Uterus (tissue), 4 donors: Measurements from ENCODE around the gene LRRC1. TPM values are rescaled to one million over a fixed set of nuclear protein-coding genes. Genes with fewer than 3 reads are reported as not detected.

Experiments used
- DNase-seq, 2 donors: peaks; one replicate each; pipeline ENCODE4 v3.0.0-alpha.2; 2019 to 2020
- H3K27ac ChIP-seq, 2 donors: fragments of 200-600 bp; sonication (generic); 1 replicate in 1 of 2; 2 replicates in 1 of 2; pipeline ENCODE4 v1.5.1; 2016 to 2018
- H3K27me3 ChIP-seq, 2 donors: fragments of 200-600 bp; sonication (generic); one replicate each; pipeline ENCODE4 v1.5.1; 2018 to 2019; ENCODE audit warnings: control low read depth in 1 of 2
- H3K36me3 ChIP-seq, 2 donors: fragments of 200-600 bp; sonication (generic); one replicate each; pipeline ENCODE4 v1.5.1; 2019; ENCODE audit warnings: control low read depth in 1 of 2
- H3K4me1 ChIP-seq, 2 donors: fragments of 200-600 bp; sonication (generic); one replicate each; pipeline ENCODE4 v1.5.1; 2018 to 2019; ENCODE audit warnings: control low read depth in 1 of 2
- H3K4me3 ChIP-seq, 2 donors: fragments of 200-600 bp; sonication (generic); 1 replicate in 1 of 2; 2 replicates in 1 of 2; pipeline ENCODE4 v1.5.1; 2018 to 2019; ENCODE audit warnings: mild to moderate bottlenecking in 1 of 2
- H3K9me3 ChIP-seq, 2 donors: fragments of 200-600 bp; sonication (generic); one replicate each; pipeline ENCODE4 v1.5.1; 2019; ENCODE audit warnings: control low read depth in 1 of 2
- POLR2A ChIP-seq, 2 donors: fragments of 450-650 bp; IDR thresholded peaks; one replicate each; pipeline ENCODE4 v1.6.1; 2016; ENCODE audit warnings: antibody characterized with exemption in 2 of 2, mild to moderate bottlenecking in 1 of 2, moderate library complexity in 1 of 2
- intact Hi-C: fragments of 100-400 bp; cut with DNase I; formaldehyde crosslinking; loops from one replicate; pipeline ENCODE4 v1.15.1; 2023; ENCODE audit warnings: low total_unique reads
- total RNA-seq, 4 donors: library from RNA; depleted of rRNA in 3 of 4; stranded (reverse); fragments of >200 nt in 3 of 4; gene quantifications; one replicate each; pipeline versions ENCODE4 v1.1.0 to v1.2.4, GENCODE V29; 2014 to 2023
- TF ChIP-seq, protein P1 (sequence below), 4 experiments: fragments of 200-600 bp in 2 of 4; fragments of 450-650 bp in 2 of 4; sonication (generic) in 2 of 4; IDR thresholded peaks; one replicate each; pipeline ENCODE4 v1.5.1; 2016 to 2019; ENCODE audit warnings: antibody characterized with exemption in 4 of 4, mild to moderate bottlenecking in 2 of 4, moderate library complexity in 1 of 4
- donor health status: DM: yes; HTN: yes; CAD: no.

Gene LRRC1
- total RNA-seq, 4 donors from 2014 or later = 4.4 to 39.7 (median 17.7) TPM

DNA sequence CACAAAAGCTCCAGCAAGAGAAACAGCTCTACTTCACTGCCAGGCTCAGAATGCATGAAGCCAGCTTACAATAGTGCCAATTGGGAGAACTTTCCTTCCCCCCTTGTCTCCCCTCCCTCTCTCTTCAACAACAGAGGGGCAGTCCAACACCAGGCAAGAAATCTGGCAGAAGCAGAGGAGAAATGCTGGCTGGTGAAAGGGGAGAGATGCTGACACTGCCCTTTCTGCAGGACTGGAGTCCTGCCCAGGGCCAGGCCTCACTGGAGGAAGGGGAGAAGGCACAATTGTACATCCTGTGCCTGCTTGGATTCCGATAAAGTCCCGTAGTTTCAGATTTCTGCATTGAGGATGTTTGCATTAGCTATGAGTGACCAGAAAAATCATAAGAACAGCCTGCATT, 148.6 kb downstream of the LRRC1 start:
- no peaks in the 10 kb centered on the region for H3K4me1 ChIP-seq
- intact Hi-C loops = no loop called here
- no peaks in the 10 kb centered on the region for H3K9me3 ChIP-seq
- no peak overlapping the region for H3K4me3 ChIP-seq
- TF ChIP-seq, protein P1, sequence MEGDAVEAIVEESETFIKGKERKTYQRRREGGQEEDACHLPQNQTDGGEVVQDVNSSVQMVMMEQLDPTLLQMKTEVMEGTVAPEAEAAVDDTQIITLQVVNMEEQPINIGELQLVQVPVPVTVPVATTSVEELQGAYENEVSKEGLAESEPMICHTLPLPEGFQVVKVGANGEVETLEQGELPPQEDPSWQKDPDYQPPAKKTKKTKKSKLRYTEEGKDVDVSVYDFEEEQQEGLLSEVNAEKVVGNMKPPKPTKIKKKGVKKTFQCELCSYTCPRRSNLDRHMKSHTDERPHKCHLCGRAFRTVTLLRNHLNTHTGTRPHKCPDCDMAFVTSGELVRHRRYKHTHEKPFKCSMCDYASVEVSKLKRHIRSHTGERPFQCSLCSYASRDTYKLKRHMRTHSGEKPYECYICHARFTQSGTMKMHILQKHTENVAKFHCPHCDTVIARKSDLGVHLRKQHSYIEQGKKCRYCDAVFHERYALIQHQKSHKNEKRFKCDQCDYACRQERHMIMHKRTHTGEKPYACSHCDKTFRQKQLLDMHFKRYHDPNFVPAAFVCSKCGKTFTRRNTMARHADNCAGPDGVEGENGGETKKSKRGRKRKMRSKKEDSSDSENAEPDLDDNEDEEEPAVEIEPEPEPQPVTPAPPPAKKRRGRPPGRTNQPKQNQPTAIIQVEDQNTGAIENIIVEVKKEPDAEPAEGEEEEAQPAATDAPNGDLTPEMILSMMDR (IDR thresholded peaks at IDR 0.05) = no peak
- no peak for TF ChIP-seq POLR2A (IDR thresholded peaks at IDR 0.05)
- H3K27me3 ChIP-seq = no peaks in the 10 kb centered on the region
- DNase-seq = no peak
- no peak overlapping the region for H3K27ac ChIP-seq
- H3K36me3 ChIP-seq = no peaks in the 10 kb centered on the region

DNA sequence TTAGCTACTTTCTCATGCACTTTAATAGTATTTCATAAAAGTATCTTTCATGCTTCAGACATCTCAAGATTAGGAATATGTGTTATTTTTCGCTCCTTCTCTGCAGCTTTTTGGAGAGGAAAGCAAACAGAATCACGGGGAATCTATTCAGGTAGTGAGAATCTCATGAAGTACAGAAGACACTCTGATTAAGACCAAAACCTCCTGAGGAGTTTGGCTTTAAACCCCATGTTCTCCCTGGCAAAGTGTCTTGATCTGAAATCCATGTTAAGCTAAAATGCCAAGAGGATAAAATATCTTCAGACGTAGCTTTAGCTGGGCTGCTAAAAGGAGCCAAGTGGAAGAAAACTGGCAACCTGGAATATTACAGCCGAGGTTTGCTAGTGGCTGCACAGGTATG, 149.3 kb downstream of the LRRC1 start:
- DNase-seq = no peak
- no peaks in the 10 kb centered on the region for H3K27me3 ChIP-seq
- H3K4me3 ChIP-seq = no peak overlapping the region
- no peaks in the 10 kb centered on the region for H3K36me3 ChIP-seq
- intact Hi-C loops = no loop called here
- no peak for TF ChIP-seq POLR2A (IDR thresholded peaks at IDR 0.05)
- TF ChIP-seq, protein P1 (IDR thresholded peaks at IDR 0.05) = no peak
- H3K4me1 ChIP-seq = no peaks in the 10 kb centered on the region
- H3K27ac ChIP-seq = peak overlapping the region in 1 of 2 donors; percentile 9
- H3K9me3 ChIP-seq = no peaks in the 10 kb centered on the region

DNA sequence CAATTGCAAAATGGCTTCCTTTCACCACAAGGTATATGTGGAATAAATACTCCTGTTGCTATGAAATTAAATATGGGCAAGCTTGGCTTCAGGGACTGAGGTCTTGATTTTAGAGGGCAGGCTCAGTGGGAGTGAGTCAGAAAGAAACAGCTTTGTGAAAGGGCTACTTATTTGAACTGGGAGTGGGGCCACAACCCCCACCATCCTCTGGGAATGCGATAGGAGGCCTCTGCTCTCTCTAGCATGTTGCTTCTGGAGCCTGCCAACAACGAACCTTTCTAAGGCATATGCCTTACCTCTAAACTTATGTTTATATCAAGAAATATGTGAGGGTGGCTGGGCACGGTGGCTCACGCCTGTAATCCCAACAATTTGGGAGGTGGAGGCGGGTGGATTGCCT, 149.7 kb downstream of the LRRC1 start:
- Histone ChIP-seq H3K27me3 (no peaks in the 10 kb centered on the region), H3K27ac (no peak overlapping the region), H3K9me3 (no peaks in the 10 kb centered on the region), H3K4me3 (no peak overlapping the region), H3K4me1 (no peaks in the 10 kb centered on the region), H3K36me3 (no peaks in the 10 kb centered on the region)
- DNase-seq = no peak
- TF ChIP-seq, protein P1 (IDR thresholded peaks at IDR 0.05) = no peak
- TF ChIP-seq POLR2A (IDR thresholded peaks at IDR 0.05) = no peak
- intact Hi-C loops = no loop called here

DNA sequence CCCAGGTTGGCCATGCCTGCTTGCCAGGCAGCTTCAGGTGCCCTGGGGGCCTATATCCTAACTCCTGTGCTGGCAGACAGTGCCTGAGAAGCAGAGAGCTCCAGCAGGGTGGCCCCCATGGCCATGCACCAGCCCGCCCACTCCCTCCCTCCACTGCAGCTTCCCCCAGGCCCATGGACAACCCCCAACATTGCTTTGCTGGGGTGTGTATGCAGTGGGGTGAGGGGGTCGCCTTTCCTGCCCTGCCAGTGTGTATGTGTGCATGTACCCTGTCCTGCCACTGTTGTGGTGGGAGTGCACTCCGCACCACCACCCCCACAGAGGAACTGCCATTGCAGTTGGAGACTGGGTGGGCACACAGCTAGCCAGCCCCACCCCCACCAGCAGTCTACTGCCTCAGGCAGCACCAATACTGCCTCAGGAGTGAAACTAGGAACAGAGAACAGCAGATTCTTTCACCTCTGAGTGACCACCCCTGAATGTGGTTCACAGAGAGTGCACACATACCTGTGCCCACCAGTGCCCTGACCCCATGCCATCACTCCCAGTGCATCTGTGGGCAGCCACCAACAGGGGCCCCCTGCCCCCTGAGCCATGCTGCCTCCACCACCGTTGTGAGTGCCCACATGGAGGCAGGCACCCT, 151.1 kb downstream of the LRRC1 start:
- H3K27me3 ChIP-seq = no peaks in the 10 kb centered on the region
- no peak overlapping the region for H3K4me3 ChIP-seq
- H3K36me3 ChIP-seq = no peaks in the 10 kb centered on the region
- intact Hi-C loops = no loop called here
- no peak overlapping the region for H3K27ac ChIP-seq
- no peak for DNase-seq
- H3K9me3 ChIP-seq = no peaks in the 10 kb centered on the region
- TF ChIP-seq, protein P1 (IDR thresholded peaks at IDR 0.05) = no peak
- no peak for TF ChIP-seq POLR2A (IDR thresholded peaks at IDR 0.05)
- no peaks in the 10 kb centered on the region for H3K4me1 ChIP-seq

DNA sequence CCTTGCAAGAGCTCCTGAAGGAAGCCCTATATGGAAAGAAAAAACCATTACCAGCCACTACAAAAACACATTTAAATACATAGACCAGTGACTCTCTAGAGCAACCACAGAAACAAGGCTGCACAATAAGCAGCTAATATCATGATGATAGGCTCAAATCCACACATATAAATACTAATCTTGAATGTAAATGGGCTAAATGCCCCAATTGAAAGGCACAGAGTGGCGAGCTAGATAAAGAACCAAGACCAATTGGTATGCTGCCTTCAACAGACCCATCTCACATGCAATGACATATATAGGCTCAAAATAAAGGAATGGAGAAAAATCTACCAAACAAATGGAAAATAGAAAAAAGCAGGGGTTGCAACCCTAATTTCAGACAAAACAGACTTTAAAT, 153.0 kb downstream of the LRRC1 start:
- Histone ChIP-seq H3K27ac (no peak overlapping the region), H3K27me3 (no peaks in the 10 kb centered on the region), H3K9me3 (no peaks in the 10 kb centered on the region), H3K36me3 (no peaks in the 10 kb centered on the region), H3K4me1 (no peaks in the 10 kb centered on the region), H3K4me3 (no peak overlapping the region)
- intact Hi-C loops = no loop called here
- no peak for DNase-seq
- TF ChIP-seq, protein P1 (IDR thresholded peaks at IDR 0.05) = no peak
- TF ChIP-seq POLR2A (IDR thresholded peaks at IDR 0.05) = no peak
